Activated CD4-positive, alpha-beta T cell treated with anti-CD3 and anti-CD28 coated beads, Interleukin-2, amount 10 ng/mL, durations not matched to agents 24 days and 14 days (primary cell): Measurements from ENCODE around the gene GRID2. TPM values are rescaled to one million over a fixed set of nuclear protein-coding genes. Genes with fewer than 3 reads are reported as not detected.

Source experiments
- DNase-seq: peaks from one replicate; pipeline ENCODE4 v3.0.0; 2022
- H3K27ac Mint-ChIP-seq: one replicate; pipeline ENCODE4 v1.8.0; 2022; ENCODE audit warnings: mild to moderate bottlenecking, mixed read lengths
- H3K27me3 Mint-ChIP-seq: one replicate; pipeline ENCODE4 v1.8.0; 2022; ENCODE audit warnings: mixed read lengths
- H3K36me3 Mint-ChIP-seq: one replicate; pipeline ENCODE4 v1.8.0; 2022; ENCODE audit warnings: low read depth, mild to moderate bottlenecking, mixed read lengths
- H3K4me1 Mint-ChIP-seq: one replicate; pipeline ENCODE4 v1.8.0; 2021; ENCODE audit warnings: mixed read lengths
- H3K4me3 Mint-ChIP-seq: one replicate; pipeline ENCODE4 v1.8.0; 2022; ENCODE audit warnings: mild to moderate bottlenecking, moderate library complexity, mixed read lengths
- H3K9me3 Mint-ChIP-seq: one replicate; pipeline ENCODE4 v1.8.0; 2021; ENCODE audit warnings: mixed read lengths
- intact Hi-C: fragments of 100-400 bp; cut with micrococcal nuclease; formaldehyde crosslinking; loops from one replicate; pipeline ENCODE4 v1.15.1; 2023
- total RNA-seq: library from RNA; stranded (reverse); gene quantifications from 2 replicates; pipeline ENCODE4 v1.2.3, GENCODE V29; 2022

Gene GRID2
- total RNA-seq, 1 donor from 2014 or later: not detected

- Mint-ChIP-seq H3K27ac (no peak overlapping the region), H3K4me1 (no peaks in the 10 kb centered on the region), H3K4me3 (no peak overlapping the region), H3K9me3 (no peaks in the 10 kb centered on the region), H3K27me3 (no peaks in the 10 kb centered on the region), H3K36me3 (no peaks in the 10 kb centered on the region)
- DNase-seq: no peak
- intact Hi-C loops: no loop called here
Measured at GRCh38 chr4:92969650-92970379, 666.0 kb downstream of the GRID2 start.

GRCh38 chr4:92970996-92971395 lies 667.2 kb downstream of the GRID2 start:
- Mint-ChIP-seq H3K4me3 (no peak overlapping the region), H3K9me3 (no peaks in the 10 kb centered on the region), H3K27me3 (no peaks in the 10 kb centered on the region), H3K27ac (no peak overlapping the region), H3K4me1 (no peaks in the 10 kb centered on the region), H3K36me3 (no peaks in the 10 kb centered on the region)
- DNase-seq: no peak
- intact Hi-C loops: no loop called here

- DNase-seq: no peak
- Mint-ChIP-seq H3K36me3 (no peaks in the 10 kb centered on the region), H3K27me3 (no peaks in the 10 kb centered on the region), H3K27ac (no peak overlapping the region), H3K4me1 (no peaks in the 10 kb centered on the region), H3K9me3 (no peaks in the 10 kb centered on the region), H3K4me3 (no peak overlapping the region)
- intact Hi-C loops: no loop called here
Measured at GRCh38 chr4:92988301-92988700, 684.5 kb downstream of the GRID2 start.

- Mint-ChIP-seq H3K9me3 (no peaks in the 10 kb centered on the region), H3K4me3 (no peak overlapping the region), H3K4me1 (no peaks in the 10 kb centered on the region)
Measured at GRCh38 chr4:92992758-92993157, 689.0 kb downstream of the GRID2 start.

GRCh38 chr4:92994727-92995126 lies 691.0 kb downstream of the GRID2 start:
- intact Hi-C loops: no loop called here
- Mint-ChIP-seq H3K27me3 (no peaks in the 10 kb centered on the region), H3K36me3 (no peaks in the 10 kb centered on the region), H3K4me1 (no peaks in the 10 kb centered on the region), H3K9me3 (no peaks in the 10 kb centered on the region), H3K27ac (no peak overlapping the region), H3K4me3 (no peak overlapping the region)
- DNase-seq: no peak

More at GRCh38 chr4:92992758-92993157, 689.0 kb downstream of the GRID2 start:
- Mint-ChIP-seq H3K27ac (no peak overlapping the region), H3K27me3 (no peaks in the 10 kb centered on the region), H3K36me3 (no peaks in the 10 kb centered on the region)
- intact Hi-C loops: no loop called here
- DNase-seq: no peak

DNA sequence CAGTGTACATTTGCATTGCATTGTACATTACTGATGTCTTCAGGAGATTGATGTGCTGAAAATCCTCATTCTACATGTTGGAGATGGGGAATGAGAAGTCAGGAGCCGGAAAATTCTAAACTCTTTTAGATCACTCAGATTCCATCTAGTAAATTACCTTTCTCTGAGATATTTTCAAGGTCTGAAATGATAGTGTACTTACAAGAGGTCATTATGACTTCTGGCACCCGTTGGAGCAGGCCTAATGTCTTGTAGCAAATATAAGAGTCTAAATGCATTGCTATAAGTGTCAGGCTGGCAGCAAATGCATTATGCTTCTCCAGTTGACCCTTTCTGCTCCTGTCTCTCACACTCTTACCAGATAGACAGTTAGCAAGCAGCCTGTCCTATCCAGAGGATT lies 692.8 kb downstream of the GRID2 start:
- H3K9me3 Mint-ChIP-seq: no peaks in the 10 kb centered on the region
- H3K27me3 Mint-ChIP-seq: no peaks in the 10 kb centered on the region
- H3K36me3 Mint-ChIP-seq: no peaks in the 10 kb centered on the region
- no peak overlapping the region for H3K27ac Mint-ChIP-seq
- intact Hi-C loops: no loop called here
- no peak for DNase-seq
- H3K4me3 Mint-ChIP-seq: no peak overlapping the region
- H3K4me1 Mint-ChIP-seq: no peaks in the 10 kb centered on the region

DNA sequence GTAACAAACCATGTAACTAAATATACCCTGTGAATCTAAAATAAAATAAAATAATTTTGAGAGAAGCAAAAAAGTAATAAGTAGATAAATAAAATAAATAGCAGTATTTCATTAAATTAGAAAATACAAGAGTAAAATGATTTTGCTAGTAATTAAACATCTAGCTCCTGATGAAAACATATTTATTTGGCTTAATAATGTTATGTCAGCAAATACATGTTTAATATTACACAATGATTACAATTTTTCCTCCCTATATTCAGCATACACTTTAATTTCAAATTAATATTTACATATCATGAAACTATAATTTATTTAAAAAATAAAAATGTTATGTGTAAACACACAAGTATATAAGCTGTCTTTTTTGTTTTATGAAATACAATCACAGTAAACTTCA lies 697.1 kb downstream of the GRID2 start:
- no peak overlapping the region for H3K27ac Mint-ChIP-seq
- H3K36me3 Mint-ChIP-seq: no peaks in the 10 kb centered on the region
- no peak for DNase-seq
- intact Hi-C loops: no loop called here
- no peaks in the 10 kb centered on the region for H3K4me1 Mint-ChIP-seq
- no peak overlapping the region for H3K4me3 Mint-ChIP-seq
- H3K9me3 Mint-ChIP-seq: no peaks in the 10 kb centered on the region
- no peaks in the 10 kb centered on the region for H3K27me3 Mint-ChIP-seq

- no peak for DNase-seq
- Mint-ChIP-seq H3K27me3 (no peaks in the 10 kb centered on the region), H3K27ac (no peak overlapping the region), H3K9me3 (no peaks in the 10 kb centered on the region), H3K4me3 (no peak overlapping the region), H3K4me1 (no peaks in the 10 kb centered on the region), H3K36me3 (no peaks in the 10 kb centered on the region)
- intact Hi-C loops: no loop called here
Measured at GRCh38 chr4:93002240-93002639, 698.5 kb downstream of the GRID2 start.

GRCh38 chr4:93016350-93016749 lies 712.6 kb downstream of the GRID2 start:
- Mint-ChIP-seq H3K27ac (no peak overlapping the region), H3K4me1 (no peaks in the 10 kb centered on the region), H3K36me3 (no peaks in the 10 kb centered on the region), H3K4me3 (no peak overlapping the region), H3K9me3 (no peaks in the 10 kb centered on the region), H3K27me3 (no peaks in the 10 kb centered on the region)
- intact Hi-C loops: no loop called here
- no peak for DNase-seq

DNA sequence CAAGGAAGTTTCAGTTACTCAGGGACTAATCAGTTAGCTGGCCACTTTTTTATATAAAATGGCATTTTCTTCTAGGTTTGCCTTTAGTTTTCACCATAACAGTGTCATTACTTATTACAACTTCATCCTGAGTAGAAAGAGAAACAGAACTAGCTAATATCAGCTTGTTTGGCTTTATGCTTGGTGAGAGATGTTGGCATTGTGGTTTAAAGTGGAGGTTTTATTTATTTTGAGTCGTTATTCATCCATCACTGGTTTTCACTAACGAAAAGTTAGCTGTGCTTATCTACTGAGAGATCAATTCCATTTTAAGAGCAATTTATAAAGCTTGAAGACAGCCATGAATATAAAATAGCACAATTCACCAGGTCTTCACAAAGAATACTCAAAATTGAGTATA lies 714.5 kb downstream of the GRID2 start:
- H3K4me1 Mint-ChIP-seq: no peaks in the 10 kb centered on the region

GRCh38 chr4:93018806-93019205 lies 715.0 kb downstream of the GRID2 start:
- Mint-ChIP-seq H3K27ac (no peak overlapping the region), H3K36me3 (no peaks in the 10 kb centered on the region), H3K27me3 (no peaks in the 10 kb centered on the region), H3K9me3 (no peaks in the 10 kb centered on the region), H3K4me3 (no peak overlapping the region), H3K4me1 (no peaks in the 10 kb centered on the region)
- intact Hi-C loops: no loop called here
- no peak for DNase-seq

More for the DNA sequence above, 714.5 kb downstream of the GRID2 start:
- Mint-ChIP-seq H3K9me3 (no peaks in the 10 kb centered on the region), H3K4me3 (no peak overlapping the region), H3K36me3 (no peaks in the 10 kb centered on the region), H3K27me3 (no peaks in the 10 kb centered on the region), H3K27ac (no peak overlapping the region)
- DNase-seq: no peak
- intact Hi-C loops: no loop called here

- no peaks in the 10 kb centered on the region for H3K27me3 Mint-ChIP-seq
- H3K27ac Mint-ChIP-seq: no peak overlapping the region
- no peaks in the 10 kb centered on the region for H3K36me3 Mint-ChIP-seq
- intact Hi-C loops: no loop called here
- no peak for DNase-seq
- peaks cover 3% of the 10 kb centered on the region for H3K9me3 Mint-ChIP-seq
- no peaks in the 10 kb centered on the region for H3K4me1 Mint-ChIP-seq
- no peak overlapping the region for H3K4me3 Mint-ChIP-seq
Measured at GRCh38 chr4:93029769-93030168, 726.0 kb downstream of the GRID2 start.

DNA sequence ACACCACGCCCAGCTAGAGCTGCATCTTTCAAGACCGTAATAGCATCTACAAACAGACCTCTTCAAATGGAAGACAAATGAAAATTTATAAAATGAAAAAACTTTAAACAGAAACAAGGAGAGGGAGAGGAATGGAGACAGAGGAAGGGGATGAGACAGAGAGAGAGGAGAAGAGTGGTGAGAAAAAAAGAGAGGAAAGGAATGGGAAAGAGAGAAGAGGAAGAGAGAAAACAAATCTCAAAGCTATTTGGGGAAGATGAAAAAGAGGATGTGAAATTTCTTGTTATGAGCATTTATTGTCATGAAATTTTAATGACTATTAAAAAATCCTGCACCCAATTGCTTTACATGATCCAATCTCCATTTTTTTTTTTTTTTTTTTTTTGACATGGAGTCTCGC lies 726.9 kb downstream of the GRID2 start:
- DNase-seq: no peak
- Mint-ChIP-seq H3K4me1 (no peaks in the 10 kb centered on the region), H3K27me3 (no peaks in the 10 kb centered on the region), H3K27ac (no peak overlapping the region), H3K4me3 (no peak overlapping the region), H3K36me3 (no peaks in the 10 kb centered on the region), H3K9me3 (peaks cover 3% of the 10 kb centered on the region)
- intact Hi-C loops: no loop called here

- H3K4me1 Mint-ChIP-seq: no peaks in the 10 kb centered on the region
- no peaks in the 10 kb centered on the region for H3K36me3 Mint-ChIP-seq
- no peak overlapping the region for H3K27ac Mint-ChIP-seq
- no peak overlapping the region for H3K4me3 Mint-ChIP-seq
- H3K27me3 Mint-ChIP-seq: no peaks in the 10 kb centered on the region
- DNase-seq: no peak
- intact Hi-C loops: no loop called here
- H3K9me3 Mint-ChIP-seq: peaks cover 3% of the 10 kb centered on the region
Measured at GRCh38 chr4:93031431-93032098, 727.8 kb downstream of the GRID2 start.

DNA sequence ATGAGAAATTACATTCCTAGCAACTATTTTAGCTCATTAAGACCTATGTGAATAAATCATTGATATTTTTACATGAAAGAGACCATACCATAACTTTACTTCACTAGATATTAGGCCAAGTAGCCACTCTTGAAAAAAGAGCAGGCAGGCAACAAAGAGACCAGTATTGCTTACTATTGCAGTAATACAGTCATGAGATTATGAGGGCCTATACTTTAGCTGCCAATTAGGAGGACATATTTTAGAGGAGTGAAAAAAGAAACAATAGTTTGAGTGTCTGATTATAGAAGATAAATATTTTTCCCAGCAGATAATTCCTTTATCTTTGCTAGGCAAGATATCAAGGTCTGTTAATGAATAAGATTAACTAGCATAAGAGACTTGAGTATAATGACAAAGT lies 739.0 kb downstream of the GRID2 start:
- no peak overlapping the region for H3K27ac Mint-ChIP-seq
- intact Hi-C loops: no loop called here
- peaks cover 2% of the 10 kb centered on the region for H3K9me3 Mint-ChIP-seq
- H3K27me3 Mint-ChIP-seq: no peaks in the 10 kb centered on the region
- H3K4me1 Mint-ChIP-seq: no peaks in the 10 kb centered on the region
- no peak for DNase-seq
- no peaks in the 10 kb centered on the region for H3K36me3 Mint-ChIP-seq
- no peak overlapping the region for H3K4me3 Mint-ChIP-seq
